ENCODE data around the gene AGRN.

The AGRN gene

GRCh38 chr1:1043921-1044320 lies 24.0 kb downstream of the AGRN start:
- in situ Hi-C loops (cut with HindIII; ENCODE audit: low pct_ligation_motif_present, low pct_unique_long_range_greater_than_20kb, low sequenced_read_pairs) = no loop called here
- no peak for DNase-seq

GRCh38 chr1:1044455-1045078 lies 24.6 kb downstream of the AGRN start:
- no peak for DNase-seq
- in situ Hi-C loops (cut with HindIII; ENCODE audit: low pct_ligation_motif_present, low pct_unique_long_range_greater_than_20kb, low sequenced_read_pairs) = no loop called here

- in situ Hi-C loops (cut with HindIII; ENCODE audit: low pct_ligation_motif_present, low pct_unique_long_range_greater_than_20kb, low sequenced_read_pairs) = no loop called here
- DNase-seq = no peak
These were observed 25.2 kb downstream of the AGRN start for GRCh38 chr1:1045129-1045528.

- in situ Hi-C loops (cut with HindIII; ENCODE audit: low pct_ligation_motif_present, low pct_unique_long_range_greater_than_20kb, low sequenced_read_pairs) = no loop called here
- DNase-seq = no peak
These were observed 26.3 kb downstream of the AGRN start for GRCh38 chr1:1046243-1046642.

- no peak for DNase-seq
- in situ Hi-C loops (cut with HindIII; ENCODE audit: low pct_ligation_motif_present, low pct_unique_long_range_greater_than_20kb, low sequenced_read_pairs) = no loop called here
These were observed 26.8 kb downstream of the AGRN start for GRCh38 chr1:1046767-1047166.

GRCh38 chr1:1047407-1047806 lies 27.5 kb downstream of the AGRN start:
- no peak for DNase-seq
- in situ Hi-C loops (cut with HindIII; ENCODE audit: low pct_ligation_motif_present, low pct_unique_long_range_greater_than_20kb, low sequenced_read_pairs) = no loop called here

GRCh38 chr1:1047963-1048362 lies 28.0 kb downstream of the AGRN start:
- in situ Hi-C loops (cut with HindIII; ENCODE audit: low pct_ligation_motif_present, low pct_unique_long_range_greater_than_20kb, low sequenced_read_pairs) = no loop called here
- no peak for DNase-seq

- DNase-seq = no peak
- in situ Hi-C loops (cut with HindIII; ENCODE audit: low pct_ligation_motif_present, low pct_unique_long_range_greater_than_20kb, low sequenced_read_pairs) = no loop called here
These were observed 28.8 kb downstream of the AGRN start for GRCh38 chr1:1048765-1049164.

GRCh38 chr1:1049318-1050165 lies 29.6 kb downstream of the AGRN start:
- in situ Hi-C loops (cut with HindIII; ENCODE audit: low pct_ligation_motif_present, low pct_unique_long_range_greater_than_20kb, low sequenced_read_pairs) = no loop called here

GRCh38 chr1:1050577-1051052 lies 30.7 kb downstream of the AGRN start:
- no peak for DNase-seq

More at GRCh38 chr1:1049318-1050165, 29.6 kb downstream of the AGRN start:
- no peak for DNase-seq

GRCh38 chr1:1051127-1051810 lies 31.3 kb downstream of the AGRN start:
- in situ Hi-C loops (cut with HindIII; ENCODE audit: low pct_ligation_motif_present, low pct_unique_long_range_greater_than_20kb, low sequenced_read_pairs) = no loop called here
- no peak for DNase-seq

More at GRCh38 chr1:1050577-1051052, 30.7 kb downstream of the AGRN start:
- in situ Hi-C loops (cut with HindIII; ENCODE audit: low pct_ligation_motif_present, low pct_unique_long_range_greater_than_20kb, low sequenced_read_pairs) = no loop called here

- no peak for DNase-seq
- in situ Hi-C loops (cut with HindIII; ENCODE audit: low pct_ligation_motif_present, low pct_unique_long_range_greater_than_20kb, low sequenced_read_pairs) = no loop called here
These were observed 32.3 kb downstream of the AGRN start for GRCh38 chr1:1052003-1052840.

GRCh38 chr1:1053022-1053421 lies 33.1 kb downstream of the AGRN start:
- DNase-seq = no peak
- in situ Hi-C loops (cut with HindIII; ENCODE audit: low pct_ligation_motif_present, low pct_unique_long_range_greater_than_20kb, low sequenced_read_pairs) = no loop called here

GRCh38 chr1:1053682-1054081 lies 33.8 kb downstream of the AGRN start:
- in situ Hi-C loops (cut with HindIII; ENCODE audit: low pct_ligation_motif_present, low pct_unique_long_range_greater_than_20kb, low sequenced_read_pairs) = no loop called here
- no peak for DNase-seq

GRCh38 chr1:1054099-1054700 lies 34.3 kb downstream of the AGRN start:
- in situ Hi-C loops (cut with HindIII; ENCODE audit: low pct_ligation_motif_present, low pct_unique_long_range_greater_than_20kb, low sequenced_read_pairs) = no loop called here

GRCh38 chr1:1054971-1055370 lies 35.1 kb downstream of the AGRN start:
- in situ Hi-C loops (cut with HindIII; ENCODE audit: low pct_ligation_motif_present, low pct_unique_long_range_greater_than_20kb, low sequenced_read_pairs) = no loop called here

More at GRCh38 chr1:1054099-1054700, 34.3 kb downstream of the AGRN start:
- DNase-seq = no peak

GRCh38 chr1:1055841-1056736 lies 36.2 kb downstream of the AGRN start:
- DNase-seq = no peak
- in situ Hi-C loops (cut with HindIII; ENCODE audit: low pct_ligation_motif_present, low pct_unique_long_range_greater_than_20kb, low sequenced_read_pairs) = no loop called here

More at GRCh38 chr1:1054971-1055370, 35.1 kb downstream of the AGRN start:
- DNase-seq = no peak
